ENCODE data around the gene MAD1L1. TPM values are rescaled to one million over a fixed set of nuclear protein-coding genes. Genes with fewer than 3 reads are reported as not detected.

Gene MAD1L1
- total and polyA plus RNA-seq, 8 donors, result 21.4 to 58.8 (median 22.5) TPM

GRCh38 chr7:1981878-1982230 is 250.9 kb downstream of the MAD1L1 start:
- Histone ChIP-seq H3K4me3 (no peak overlapping the region), H3K4me1 (no peaks in the 10 kb centered on the region), H3K9me3 (no peaks in the 10 kb centered on the region), H3K27ac (no peak overlapping the region), H3K36me3 (peaks cover 0 to 33% of the 10 kb centered on the region in 2 donors), H3K27me3 (no peaks in the 10 kb centered on the region)
- intact Hi-C loops (cut with DNase I), result no loop called here
- TF ChIP-seq, protein P1, sequence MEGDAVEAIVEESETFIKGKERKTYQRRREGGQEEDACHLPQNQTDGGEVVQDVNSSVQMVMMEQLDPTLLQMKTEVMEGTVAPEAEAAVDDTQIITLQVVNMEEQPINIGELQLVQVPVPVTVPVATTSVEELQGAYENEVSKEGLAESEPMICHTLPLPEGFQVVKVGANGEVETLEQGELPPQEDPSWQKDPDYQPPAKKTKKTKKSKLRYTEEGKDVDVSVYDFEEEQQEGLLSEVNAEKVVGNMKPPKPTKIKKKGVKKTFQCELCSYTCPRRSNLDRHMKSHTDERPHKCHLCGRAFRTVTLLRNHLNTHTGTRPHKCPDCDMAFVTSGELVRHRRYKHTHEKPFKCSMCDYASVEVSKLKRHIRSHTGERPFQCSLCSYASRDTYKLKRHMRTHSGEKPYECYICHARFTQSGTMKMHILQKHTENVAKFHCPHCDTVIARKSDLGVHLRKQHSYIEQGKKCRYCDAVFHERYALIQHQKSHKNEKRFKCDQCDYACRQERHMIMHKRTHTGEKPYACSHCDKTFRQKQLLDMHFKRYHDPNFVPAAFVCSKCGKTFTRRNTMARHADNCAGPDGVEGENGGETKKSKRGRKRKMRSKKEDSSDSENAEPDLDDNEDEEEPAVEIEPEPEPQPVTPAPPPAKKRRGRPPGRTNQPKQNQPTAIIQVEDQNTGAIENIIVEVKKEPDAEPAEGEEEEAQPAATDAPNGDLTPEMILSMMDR (IDR thresholded peaks at IDR 0.05), result no peak
- DNase-seq (no peak), ATAC-seq (no peak)

DNA sequence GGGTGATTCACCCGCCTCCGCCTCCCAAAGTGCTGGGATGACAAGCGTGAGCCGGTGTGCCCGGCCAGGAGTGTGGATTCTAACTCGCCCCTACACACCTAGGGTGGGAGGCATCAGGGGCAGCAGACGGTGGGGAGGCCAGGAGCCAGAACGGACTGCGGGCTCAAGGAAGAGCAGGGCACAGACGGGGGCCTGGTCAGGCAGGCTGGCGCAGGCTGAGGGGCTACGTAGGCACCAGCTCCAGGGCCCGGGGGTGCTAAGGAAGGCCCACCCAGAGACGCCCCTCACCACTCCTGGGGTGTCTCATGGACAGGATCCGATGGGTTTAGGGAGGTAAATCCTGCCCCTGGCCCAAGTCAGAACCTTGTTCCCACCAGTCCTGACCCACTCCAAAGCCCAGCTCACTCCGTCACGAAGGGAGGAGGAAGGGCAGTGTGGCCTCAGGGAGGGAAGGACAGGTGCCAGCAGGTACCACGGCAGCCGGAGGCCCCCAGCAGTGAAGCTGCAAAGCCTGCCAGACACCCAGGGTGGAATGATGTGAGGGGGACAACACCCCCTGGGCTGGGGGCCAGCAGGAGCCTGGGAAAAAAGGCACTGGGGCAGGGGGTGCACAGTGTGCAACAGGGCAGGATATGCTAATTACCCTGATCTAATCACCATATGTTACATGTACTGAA is 251.4 kb downstream of the MAD1L1 start:
- TF ChIP-seq, protein P1 (IDR thresholded peaks at IDR 0.05), result no peak
- DNase-seq, result peak in 2 of 4 donors; percentile 25 to 67
- ATAC-seq, result no peak
- no peaks in the 10 kb centered on the region for H3K4me1 ChIP-seq
- no peak overlapping the region for H3K4me3 ChIP-seq
- H3K9me3 ChIP-seq, result no peaks in the 10 kb centered on the region
- H3K36me3 ChIP-seq, result peaks cover 0 to 38% of the 10 kb centered on the region in 2 donors
- H3K27ac ChIP-seq, result no peak overlapping the region
- intact Hi-C loops (cut with DNase I), result no loop called here
- H3K27me3 ChIP-seq, result no peaks in the 10 kb centered on the region

DNA sequence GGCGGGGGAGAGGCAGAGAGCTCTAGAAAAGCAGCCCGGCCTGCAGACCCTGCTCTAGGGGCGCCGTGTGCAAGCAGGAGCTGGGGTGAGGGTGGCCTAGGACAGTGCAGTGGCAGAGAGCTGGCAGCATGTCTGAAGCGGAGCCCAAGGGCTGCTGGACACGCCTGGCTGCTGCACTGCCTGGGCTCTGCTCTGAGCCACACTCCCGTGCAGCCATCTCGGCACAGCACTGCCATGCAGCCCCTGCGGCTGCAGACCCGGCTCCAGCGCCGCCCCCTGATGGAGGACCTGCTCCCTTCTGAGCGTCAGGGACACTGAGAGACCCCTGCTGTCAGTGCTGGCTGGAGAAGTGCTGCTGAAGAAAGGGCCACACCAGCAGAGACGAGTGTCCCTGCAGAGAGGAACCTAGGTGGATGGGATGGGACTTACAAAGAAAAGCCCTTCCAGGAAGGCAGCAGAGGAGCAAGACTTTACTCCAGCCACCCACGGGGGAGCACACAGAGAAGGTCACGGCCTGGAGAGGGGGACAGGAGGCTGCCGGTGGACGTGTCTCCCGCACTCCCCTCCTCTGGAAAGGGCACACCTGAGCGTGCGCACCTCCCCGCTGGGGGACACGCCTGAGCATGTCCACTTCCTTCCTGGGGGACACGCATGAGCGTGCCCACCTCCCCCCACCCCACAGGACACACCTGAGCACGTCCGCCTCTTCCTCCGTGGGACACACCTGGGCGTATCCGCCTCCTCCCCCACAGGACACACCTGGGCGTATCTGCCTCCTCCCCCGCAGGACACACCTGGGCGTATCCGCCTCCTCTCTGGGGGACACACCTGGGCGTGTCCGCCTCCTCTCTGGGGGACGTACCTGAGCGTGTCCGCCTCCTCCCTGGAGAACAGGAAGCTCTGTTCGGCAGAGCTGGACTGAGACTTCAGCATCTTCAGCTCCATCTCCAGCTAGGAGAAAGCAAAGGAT is 252.9 kb downstream of the MAD1L1 start:
- intact Hi-C loops (cut with DNase I), result no loop called here
- TF ChIP-seq, protein P1 (IDR thresholded peaks at IDR 0.05), result no peak
- Histone ChIP-seq H3K9me3 (no peaks in the 10 kb centered on the region), H3K27me3 (no peaks in the 10 kb centered on the region), H3K4me1 (no peaks in the 10 kb centered on the region), H3K36me3 (peaks cover 0 to 53% of the 10 kb centered on the region in 2 donors), H3K4me3 (no peak overlapping the region), H3K27ac (no peak overlapping the region)
- ATAC-seq (no peak), DNase-seq (peak in 2 of 4 donors; percentile 30 to 78)

DNA sequence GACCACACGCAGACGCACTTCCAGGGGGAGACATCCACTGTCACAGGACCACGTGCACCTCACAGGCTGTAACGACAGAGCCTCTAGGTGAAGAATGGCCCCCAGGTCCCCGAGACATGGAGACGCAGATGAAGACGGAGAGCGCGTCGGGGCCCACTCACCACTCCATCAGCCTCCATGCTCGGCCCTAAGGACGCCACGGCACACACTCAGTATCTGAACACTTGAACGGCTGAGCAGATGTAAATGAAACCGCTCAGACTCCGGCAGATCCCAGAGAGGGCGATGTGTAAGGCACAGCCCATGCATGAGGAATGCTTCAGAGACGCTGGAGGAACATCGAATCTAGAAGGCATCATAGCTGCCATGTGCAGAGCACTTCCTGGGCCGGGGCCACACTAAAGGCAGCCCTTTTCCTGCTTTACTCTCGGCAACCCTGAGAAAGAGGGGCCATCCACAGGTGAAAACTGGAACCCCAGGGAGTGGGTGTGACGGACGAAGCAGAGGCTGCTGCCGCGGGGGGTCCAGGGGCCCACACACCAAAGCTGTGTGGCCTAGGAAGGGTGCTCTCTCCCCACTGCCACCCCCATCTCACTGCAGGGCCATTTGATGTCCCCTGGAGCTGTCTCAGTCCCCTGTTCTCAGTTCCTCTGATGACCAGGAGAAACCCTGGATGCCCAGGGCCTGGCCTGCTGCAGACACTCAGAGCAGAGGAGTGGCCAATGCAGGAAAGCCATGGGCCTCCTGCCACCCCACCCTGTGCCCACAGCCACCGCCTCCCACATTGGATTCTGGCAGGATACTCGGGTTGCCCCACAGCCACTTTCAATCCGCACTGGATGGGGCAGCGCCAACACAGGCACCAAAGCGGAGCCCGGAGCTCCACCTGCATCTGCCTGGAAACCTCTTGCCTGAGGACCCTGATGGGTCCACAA is 253.8 kb downstream of the MAD1L1 start:
- intact Hi-C loops (cut with DNase I), result no loop called here
- DNase-seq (peak in 2 of 4 donors; percentile 23 to 53), ATAC-seq (no peak)
- H3K27me3 ChIP-seq, result no peaks in the 10 kb centered on the region
- no peaks in the 10 kb centered on the region for H3K9me3 ChIP-seq
- no peaks in the 10 kb centered on the region for H3K4me1 ChIP-seq
- TF ChIP-seq, protein P1 (IDR thresholded peaks at IDR 0.05), result no peak
- H3K27ac ChIP-seq, result no peak overlapping the region
- peaks cover 0 to 53% of the 10 kb centered on the region in 2 donors for H3K36me3 ChIP-seq
- no peak overlapping the region for H3K4me3 ChIP-seq

Measured in left lung (tissue), 10 donors.